GM08714 (cell line): ENCODE measurements around the gene ADGB.

Experiments used
- H3K4me3 ChIP-seq: fragments of 200-500 bp; sonication (Bioruptor generic); 2 replicates; pipeline ENCODE4 v1.5.1; 2014; ENCODE audit warnings: mild to moderate bottlenecking, low read length, inconsistent platforms
- ZNF274 ChIP-seq: IDR thresholded peaks from 2 replicates; pipeline ENCODE4 v1.6.1; 2012; ENCODE audit warnings: mild to moderate bottlenecking, low read depth, low read length

The ADGB gene

DNA sequence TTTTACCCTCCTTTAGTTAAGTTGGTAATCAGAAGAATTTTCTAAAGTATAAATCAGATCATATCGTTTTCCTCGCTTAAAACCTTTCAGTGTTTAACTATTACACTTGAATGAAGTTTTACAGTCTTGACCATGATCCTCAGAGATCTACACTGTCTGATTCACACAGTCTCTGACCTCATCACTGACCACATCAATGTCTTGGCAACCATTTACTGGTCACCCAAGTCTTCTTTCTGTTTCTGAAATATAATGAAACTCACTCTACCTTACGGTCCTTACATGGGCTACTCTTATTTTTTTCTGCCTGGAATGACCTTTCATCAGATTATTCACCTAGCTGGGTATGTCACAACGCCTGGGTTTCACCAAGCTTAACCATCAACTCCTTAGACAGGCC lies 71.4 kb downstream of the ADGB start:
- TF ChIP-seq ZNF274 = no peak
- H3K4me3 ChIP-seq = no peak overlapping the region

DNA sequence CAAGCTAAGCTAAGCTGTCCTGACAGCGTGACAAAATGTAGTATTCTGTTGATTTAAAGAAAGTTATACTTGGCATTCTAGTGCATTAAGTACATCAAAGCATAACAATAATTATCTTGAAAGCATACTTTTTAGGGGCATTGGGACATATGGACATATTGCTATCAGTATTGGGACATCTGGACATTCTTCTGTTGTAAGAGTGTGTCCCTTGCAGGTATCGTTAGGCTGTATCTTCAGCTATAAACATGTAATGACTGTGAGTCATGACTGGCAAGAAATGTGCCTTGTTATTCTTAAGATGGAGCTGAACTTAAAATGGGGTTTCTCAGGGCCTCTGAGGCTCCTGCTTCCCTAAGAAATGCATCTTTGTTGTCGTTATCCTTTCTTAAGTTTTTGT lies 74.3 kb downstream of the ADGB start:
- no peak overlapping the region for H3K4me3 ChIP-seq
- TF ChIP-seq ZNF274 = no peak

DNA sequence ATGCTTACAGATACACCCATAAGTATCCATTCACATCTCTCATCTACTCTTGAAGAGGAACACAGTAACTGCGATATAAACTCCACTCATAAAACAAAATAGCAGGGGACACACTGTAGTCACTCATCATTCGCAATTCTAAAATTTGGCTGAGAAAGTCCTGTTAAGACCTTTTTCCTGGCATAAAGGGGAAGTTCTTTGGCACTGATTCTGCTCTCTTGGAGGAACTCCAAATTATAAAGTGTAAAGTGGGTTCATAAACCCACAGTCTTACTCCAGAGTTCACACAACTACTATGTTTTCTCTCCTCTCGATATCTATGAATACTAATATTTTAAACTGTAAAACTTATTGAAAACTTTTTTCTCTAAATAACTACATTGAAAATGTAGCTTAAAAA lies 80.6 kb downstream of the ADGB start:
- TF ChIP-seq ZNF274 = no peak
- no peak overlapping the region for H3K4me3 ChIP-seq

DNA sequence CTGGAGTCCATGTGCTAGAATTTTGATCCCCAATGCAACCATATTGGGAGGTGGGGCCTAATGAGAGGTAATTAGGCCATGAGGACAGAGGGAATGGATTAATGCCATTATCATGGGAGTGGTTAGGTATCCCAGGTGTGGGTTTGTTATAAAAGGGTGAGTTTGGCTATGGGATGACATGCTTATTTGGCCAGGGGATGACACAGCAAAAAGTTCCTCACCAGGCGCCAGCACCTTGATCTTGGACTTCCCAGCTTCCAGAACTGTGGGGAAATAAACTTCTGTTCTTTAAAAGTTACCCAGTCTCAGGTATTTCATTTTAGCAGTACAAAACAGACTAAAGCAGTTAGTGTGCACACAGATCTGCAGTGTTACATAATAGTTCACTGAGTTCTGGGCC lies 84.1 kb downstream of the ADGB start:
- TF ChIP-seq ZNF274 = no peak
- no peak overlapping the region for H3K4me3 ChIP-seq

DNA sequence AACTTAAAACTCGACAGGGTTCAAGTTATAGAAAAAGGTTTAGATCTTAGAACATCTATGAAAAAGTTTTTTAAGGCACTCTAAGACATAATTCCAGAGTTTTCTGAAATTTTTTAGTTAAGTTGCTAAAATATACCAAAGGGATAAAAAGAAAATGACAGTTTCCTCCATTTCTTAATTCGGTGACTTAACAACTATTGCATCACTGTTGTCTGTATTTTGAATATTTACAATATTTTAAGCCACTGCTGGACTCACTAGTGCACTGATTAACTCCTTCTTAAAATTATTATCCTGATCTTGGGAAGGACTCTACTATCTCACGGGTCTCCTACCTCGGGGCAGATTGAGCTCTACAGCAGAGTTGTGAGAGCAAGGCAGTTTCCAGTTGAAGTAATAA lies 91.0 kb downstream of the ADGB start:
- no peak overlapping the region for H3K4me3 ChIP-seq
- no peak for TF ChIP-seq ZNF274

DNA sequence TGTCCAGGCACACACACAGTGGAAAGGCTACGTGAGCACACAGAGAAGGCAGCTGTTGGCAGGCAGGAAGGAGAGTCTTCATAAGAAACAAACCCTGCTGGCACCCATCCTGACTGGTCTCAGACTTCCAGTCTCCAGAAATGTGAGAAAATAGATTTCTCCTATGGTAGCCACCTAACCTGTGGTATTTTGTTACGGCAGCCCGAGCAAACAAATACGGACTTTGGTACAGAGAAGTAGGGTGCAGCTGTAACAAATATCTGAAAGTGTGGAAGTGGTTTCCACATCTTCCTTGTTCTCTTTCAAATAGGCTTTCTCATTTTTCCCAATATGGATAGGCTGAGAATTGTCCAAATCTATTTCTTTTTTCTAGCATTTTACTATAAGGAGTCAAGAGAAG lies 94.6 kb downstream of the ADGB start:
- H3K4me3 ChIP-seq = no peak overlapping the region
- no peak for TF ChIP-seq ZNF274

DNA sequence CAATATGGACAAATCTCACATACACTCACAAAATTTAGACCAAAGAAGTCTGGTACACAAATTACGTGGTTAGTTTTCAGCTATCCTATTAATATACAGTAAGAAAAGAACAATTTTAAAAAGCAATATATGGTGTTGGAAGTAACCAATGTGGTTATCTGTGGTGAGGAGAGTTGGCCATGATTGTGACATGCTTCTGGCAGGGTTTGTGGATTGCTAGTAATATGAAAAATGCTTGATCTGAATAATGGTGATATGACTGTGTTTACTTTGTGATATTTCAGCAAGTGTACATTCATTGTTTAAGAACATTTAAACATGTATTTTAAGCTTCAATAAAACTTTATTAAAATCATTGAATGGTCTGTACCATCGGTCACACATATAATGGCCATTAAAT lies 99.1 kb downstream of the ADGB start:
- TF ChIP-seq ZNF274 = no peak
- no peak overlapping the region for H3K4me3 ChIP-seq

DNA sequence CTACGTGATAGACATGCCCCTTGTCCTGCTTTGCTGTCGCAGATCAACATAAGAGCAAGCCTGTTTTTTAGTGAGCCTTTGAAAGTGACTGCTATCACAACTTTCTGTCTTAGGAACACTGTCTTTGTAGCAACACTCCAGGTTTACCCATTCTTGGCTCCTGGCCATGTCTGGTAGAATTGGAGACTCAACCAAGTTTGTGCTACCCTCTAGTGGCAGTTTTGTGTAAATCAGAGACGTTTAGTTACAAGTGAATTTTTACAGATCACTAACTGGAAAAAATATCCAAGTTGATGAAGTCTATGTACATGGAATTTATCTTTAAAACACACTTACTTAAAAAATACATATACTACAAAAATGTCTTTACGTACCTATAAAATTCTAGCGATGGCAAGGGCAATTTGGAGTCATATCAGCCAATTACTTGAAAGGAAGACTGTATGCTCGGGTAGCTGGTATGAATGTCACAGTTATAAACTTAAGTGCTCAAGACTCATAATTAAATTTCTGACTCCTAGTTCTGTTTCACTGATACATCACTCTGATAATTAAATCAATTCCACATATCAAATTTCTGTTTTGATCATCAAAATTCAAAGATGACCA lies 101.4 kb downstream of the ADGB start:
- no peak for TF ChIP-seq ZNF274
- no peak overlapping the region for H3K4me3 ChIP-seq

DNA sequence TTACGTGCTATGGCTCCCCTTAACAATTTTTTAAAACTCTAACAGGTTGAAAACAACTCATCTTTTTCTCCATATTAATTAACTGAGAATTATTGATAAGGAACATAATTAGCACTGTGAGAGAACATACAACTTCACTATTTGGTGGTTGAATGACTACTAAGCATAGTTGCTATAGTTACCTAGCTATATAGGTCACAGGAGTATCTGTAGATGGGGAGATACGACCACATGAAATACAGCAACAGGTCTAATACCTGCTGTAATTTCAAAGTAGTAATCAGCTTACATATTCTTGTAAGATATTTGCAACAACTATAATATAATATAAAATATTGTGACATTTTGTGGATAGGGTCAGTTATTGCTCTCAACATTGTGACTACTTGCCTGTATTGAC lies 102.9 kb downstream of the ADGB start:
- TF ChIP-seq ZNF274 = no peak

DNA sequence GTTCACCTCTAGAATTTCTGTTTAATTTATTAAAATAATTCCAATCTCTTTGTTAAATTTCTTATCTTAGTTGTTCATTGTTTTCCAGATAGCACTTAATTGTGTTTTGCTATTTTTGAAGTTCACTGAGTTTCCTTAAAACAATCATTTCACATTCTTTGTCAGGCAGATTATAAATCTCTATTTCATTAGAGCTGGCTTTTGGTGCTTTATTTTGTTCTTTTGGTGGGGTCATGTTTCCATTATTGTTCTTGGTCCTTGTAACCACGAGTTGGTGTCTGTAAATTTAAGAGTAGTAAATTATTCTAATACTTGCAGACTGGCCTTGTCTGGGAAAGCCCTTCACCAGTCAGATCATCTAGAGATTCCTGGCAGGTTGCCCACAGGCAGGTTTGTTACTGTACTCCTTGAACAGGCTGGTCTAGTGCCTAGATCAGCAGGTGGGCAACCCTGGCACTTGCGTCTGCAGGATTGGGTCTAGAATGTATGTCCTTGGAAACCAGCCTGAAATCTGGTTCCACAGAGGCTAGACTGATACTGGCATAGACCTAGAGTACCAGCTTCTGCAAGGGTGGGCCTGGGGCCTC lies 110.4 kb downstream of the ADGB start:
- no peak overlapping the region for H3K4me3 ChIP-seq
- TF ChIP-seq ZNF274 = no peak

More for the DNA sequence above, 102.9 kb downstream of the ADGB start:
- H3K4me3 ChIP-seq = no peak overlapping the region

DNA sequence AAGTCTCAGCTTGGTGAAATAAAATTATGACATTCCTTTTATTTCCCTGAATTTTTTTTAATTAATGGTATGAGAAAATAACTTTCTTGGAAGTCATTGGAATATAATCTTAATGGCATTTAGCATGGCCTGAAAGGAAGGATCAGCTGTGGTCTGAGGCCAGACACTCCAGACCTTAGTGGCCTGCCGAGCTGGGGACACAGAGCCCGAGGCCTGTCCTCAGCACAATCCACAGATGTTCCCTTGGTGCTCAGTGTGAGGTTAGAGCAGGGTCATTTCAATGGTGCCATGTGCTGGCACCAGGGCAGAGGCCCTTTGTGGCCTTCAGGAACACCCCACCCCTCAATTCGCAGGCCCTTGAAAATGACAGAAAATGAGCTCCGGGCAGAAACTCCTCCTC lies 120.6 kb downstream of the ADGB start:
- no peak for TF ChIP-seq ZNF274
- H3K4me3 ChIP-seq = no peak overlapping the region

DNA sequence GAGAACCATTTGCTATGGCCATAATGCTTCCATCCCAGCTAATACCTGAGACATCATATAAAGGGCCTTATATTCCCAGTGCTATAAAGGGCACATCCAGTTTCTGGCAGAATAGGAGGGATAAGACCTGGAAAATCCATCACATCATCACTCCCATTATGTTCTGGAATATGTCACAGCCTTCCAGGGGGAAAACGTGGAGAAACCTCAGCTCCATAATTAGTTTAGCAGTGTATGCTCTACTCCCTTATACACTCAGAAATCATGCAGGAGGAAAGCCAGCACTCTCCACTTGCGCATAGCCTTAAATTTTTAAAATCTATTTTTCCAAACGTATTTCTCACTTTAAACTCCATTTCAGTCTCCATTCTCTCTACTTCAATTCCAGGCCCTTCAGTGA lies 140.9 kb downstream of the ADGB start:
- no peak for TF ChIP-seq ZNF274
- H3K4me3 ChIP-seq = no peak overlapping the region

DNA sequence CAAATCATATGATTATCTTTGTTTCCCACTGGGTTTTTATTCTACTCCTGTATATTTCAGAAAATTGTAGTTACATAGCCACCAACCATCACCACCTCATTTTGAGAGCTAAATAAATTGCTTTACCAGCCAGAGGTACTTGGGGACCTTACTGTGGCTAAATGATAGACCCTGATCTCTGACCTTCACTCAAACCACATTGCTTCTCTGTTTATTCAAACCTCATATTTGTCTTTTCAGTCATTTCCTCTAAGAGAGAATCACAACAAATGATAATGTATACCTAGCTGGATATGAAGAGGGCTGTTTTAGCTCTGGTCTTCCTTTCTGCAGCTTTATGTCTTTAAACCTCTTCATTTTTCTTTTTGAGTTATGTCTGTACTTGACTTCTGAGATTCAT lies 142.8 kb downstream of the ADGB start:
- no peak overlapping the region for H3K4me3 ChIP-seq
- TF ChIP-seq ZNF274 = no peak

DNA sequence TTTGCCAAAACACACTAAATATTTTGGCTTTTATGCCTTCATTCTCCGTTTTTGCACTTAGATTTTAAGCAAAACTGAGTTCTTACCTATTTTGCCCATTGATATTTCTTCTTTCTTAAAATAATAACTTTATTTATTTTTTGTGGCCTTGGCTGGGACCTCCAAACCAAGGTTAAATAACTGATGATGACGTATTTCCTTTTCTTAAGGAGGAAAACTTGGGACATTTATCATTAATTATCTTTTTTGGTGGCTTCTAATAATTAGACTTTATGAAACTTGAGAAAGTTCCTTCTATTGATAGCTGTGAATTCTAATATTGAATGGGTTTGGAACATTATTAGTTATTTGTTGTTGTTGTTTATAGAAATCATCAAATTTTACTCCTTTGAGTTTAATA lies 154.5 kb downstream of the ADGB start:
- no peak for TF ChIP-seq ZNF274
- H3K4me3 ChIP-seq = no peak overlapping the region

DNA sequence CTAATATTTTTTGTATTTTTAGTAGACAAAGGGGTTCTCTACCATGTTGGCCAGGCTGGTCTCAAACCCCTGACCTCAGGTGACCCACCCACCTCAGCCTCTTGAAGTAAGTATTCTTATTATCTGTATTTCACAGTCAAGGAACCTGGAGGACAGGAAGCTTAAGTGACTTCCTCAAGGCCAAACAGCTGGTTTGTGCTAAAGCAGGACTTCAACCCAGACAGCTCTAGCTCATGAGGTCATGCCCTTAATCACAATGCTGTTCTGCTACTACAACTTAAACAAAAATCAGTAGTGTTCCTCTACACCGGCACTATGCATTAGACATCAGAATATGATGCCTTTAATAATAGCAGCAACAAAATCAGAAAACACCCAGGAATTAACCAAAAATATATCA lies 168.9 kb downstream of the ADGB start:
- no peak for TF ChIP-seq ZNF274
- H3K4me3 ChIP-seq = no peak overlapping the region

DNA sequence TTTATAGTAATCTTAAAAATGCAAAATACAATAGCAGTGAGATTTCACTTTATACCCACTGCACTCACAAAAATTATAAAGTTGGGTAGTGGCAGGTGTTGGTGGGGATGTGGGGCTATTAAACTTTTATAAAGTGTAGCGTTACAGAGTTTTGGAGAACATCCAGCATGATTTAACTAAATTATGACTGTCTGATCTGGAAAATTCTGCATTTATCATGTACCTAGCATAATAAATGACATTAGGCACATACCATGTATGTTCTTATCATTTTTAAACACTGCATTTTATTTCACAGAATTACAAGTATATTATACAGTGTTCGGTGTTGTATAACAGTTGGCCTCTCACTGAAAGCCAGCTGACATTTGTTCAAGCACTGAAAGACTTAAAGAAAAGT lies 169.9 kb downstream of the ADGB start:
- TF ChIP-seq ZNF274 = no peak

More for the DNA sequence above, 169.9 kb downstream of the ADGB start:
- H3K4me3 ChIP-seq = no peak overlapping the region
